ENCODE measurements around the gene MAPKAP1. TPM values are rescaled to one million over a fixed set of nuclear protein-coding genes. Genes with fewer than 3 reads are reported as not detected.

MAPKAP1 gene
- total and polyA plus RNA-seq, 2 of the 13 experiments (the other 11 are each of a cell fraction or from before 2014, with no cell fraction given), result 45.0 to 64.3 TPM

- TF ChIP-seq CREBL2 (CRISPR knock-in tag; IDR thresholded peaks at IDR 0.05; ENCODE audit: borderline replicate concordance) (no peak), ATF6 (CRISPR knock-in tag; conservative IDR thresholded peaks at IDR 0.05) (no peak), CHCHD3 (CRISPR knock-in tag; IDR thresholded peaks at IDR 0.05) (no peak), ZNF10 (CRISPR knock-in tag; IDR thresholded peaks at IDR 0.05; ENCODE audit: borderline replicate concordance, low read depth) (no peak), ARNT2 (CRISPR knock-in tag; IDR thresholded peaks at IDR 0.05; ENCODE audit: low read depth) (no peak), ZC3H4 (CRISPR knock-in tag; IDR thresholded peaks at IDR 0.05; ENCODE audit: borderline replicate concordance) (no peak), ATM (IDR thresholded peaks at IDR 0.05; ENCODE audit: borderline replicate concordance) (no peak), PLRG1 (conservative IDR thresholded peaks at IDR 0.05) (no peak), ZFP62 (CRISPR knock-in tag; IDR thresholded peaks at IDR 0.05) (no peak), EED (CRISPR knock-in tag; IDR thresholded peaks at IDR 0.05) (no peak), DMAP1 (CRISPR knock-in tag; IDR thresholded peaks at IDR 0.05) (no peak), ZNF468 (CRISPR knock-in tag; IDR thresholded peaks at IDR 0.05) (no peak), SIN3B (IDR thresholded peaks at IDR 0.05; ENCODE audit: low read length) (no peak), ZNF547 (CRISPR knock-in tag; IDR thresholded peaks at IDR 0.05) (no peak), MTA3 (CRISPR knock-in tag; IDR thresholded peaks at IDR 0.05) (no peak), SRSF1 (optimal IDR thresholded peaks at IDR 0.05; ENCODE audit: low read depth, low read length) (no peak), ZNF563 (CRISPR knock-in tag; IDR thresholded peaks at IDR 0.05) (no peak), ZFY (CRISPR knock-in tag; IDR thresholded peaks at IDR 0.05) (no peak), GTF3A (CRISPR knock-in tag; conservative IDR thresholded peaks at IDR 0.05) (no peak), JUN (CRISPR knock-in tag; IDR thresholded peaks at IDR 0.05) (0 out of 2 replicates have a peak, but pooled peaks have one; percentile 34), MEF2D (CRISPR knock-in tag; IDR thresholded peaks at IDR 0.05) (peak; percentile 73), ZBTB7A (CRISPR knock-in tag; IDR thresholded peaks at IDR 0.05) (no peak), ZNF367 (CRISPR knock-in tag; IDR thresholded peaks at IDR 0.05; ENCODE audit: borderline replicate concordance) (no peak), STAT5B (CRISPR knock-in tag; IDR thresholded peaks at IDR 0.05) (no peak), ZNF605 (CRISPR knock-in tag; IDR thresholded peaks at IDR 0.05) (0 out of 2 replicates have a peak, but pooled peaks have one; percentile 23), NCOA2 (CRISPR knock-in tag; IDR thresholded peaks at IDR 0.05) (peak; percentile 79), TBX2 (CRISPR knock-in tag; IDR thresholded peaks at IDR 0.05; ENCODE audit: borderline replicate concordance) (peak; percentile 95)
- TF ChIP-seq, protein P1, sequence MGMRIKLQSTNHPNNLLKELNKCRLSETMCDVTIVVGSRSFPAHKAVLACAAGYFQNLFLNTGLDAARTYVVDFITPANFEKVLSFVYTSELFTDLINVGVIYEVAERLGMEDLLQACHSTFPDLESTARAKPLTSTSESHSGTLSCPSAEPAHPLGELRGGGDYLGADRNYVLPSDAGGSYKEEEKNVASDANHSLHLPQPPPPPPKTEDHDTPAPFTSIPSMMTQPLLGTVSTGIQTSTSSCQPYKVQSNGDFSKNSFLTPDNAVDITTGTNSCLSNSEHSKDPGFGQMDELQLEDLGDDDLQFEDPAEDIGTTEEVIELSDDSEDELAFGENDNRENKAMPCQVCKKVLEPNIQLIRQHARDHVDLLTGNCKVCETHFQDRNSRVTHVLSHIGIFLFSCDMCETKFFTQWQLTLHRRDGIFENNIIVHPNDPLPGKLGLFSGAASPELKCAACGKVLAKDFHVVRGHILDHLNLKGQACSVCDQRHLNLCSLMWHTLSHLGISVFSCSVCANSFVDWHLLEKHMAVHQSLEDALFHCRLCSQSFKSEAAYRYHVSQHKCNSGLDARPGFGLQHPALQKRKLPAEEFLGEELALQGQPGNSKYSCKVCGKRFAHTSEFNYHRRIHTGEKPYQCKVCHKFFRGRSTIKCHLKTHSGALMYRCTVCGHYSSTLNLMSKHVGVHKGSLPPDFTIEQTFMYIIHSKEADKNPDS (CRISPR knock-in tag; IDR thresholded peaks at IDR 0.05), result no peak
- TF ChIP-seq, protein P2, sequence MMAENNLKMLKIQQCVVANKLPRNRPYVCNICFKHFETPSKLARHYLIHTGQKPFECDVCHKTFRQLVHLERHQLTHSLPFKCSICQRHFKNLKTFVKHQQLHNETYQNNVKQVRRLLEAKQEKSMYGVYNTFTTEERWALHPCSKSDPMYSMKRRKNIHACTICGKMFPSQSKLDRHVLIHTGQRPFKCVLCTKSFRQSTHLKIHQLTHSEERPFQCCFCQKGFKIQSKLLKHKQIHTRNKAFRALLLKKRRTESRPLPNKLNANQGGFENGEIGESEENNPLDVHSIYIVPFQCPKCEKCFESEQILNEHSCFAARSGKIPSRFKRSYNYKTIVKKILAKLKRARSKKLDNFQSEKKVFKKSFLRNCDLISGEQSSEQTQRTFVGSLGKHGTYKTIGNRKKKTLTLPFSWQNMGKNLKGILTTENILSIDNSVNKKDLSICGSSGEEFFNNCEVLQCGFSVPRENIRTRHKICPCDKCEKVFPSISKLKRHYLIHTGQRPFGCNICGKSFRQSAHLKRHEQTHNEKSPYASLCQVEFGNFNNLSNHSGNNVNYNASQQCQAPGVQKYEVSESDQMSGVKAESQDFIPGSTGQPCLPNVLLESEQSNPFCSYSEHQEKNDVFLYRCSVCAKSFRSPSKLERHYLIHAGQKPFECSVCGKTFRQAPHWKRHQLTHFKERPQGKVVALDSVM (CRISPR knock-in tag; IDR thresholded peaks at IDR 0.05), result no peak
Measured at GRCh38 chr9:125548141-125548540, 158.9 kb downstream of the MAPKAP1 start (continued).

All from HepG2 (cell line).